IPS-NIHi7 (cell line): ENCODE measurements around the gene FAM217A.

ENCODE experiments used
- DNase-seq: peaks from one replicate; pipeline ENCODE4 v3.0.0; 2012; ENCODE audit warnings: mixed read lengths; ENCODE audit errors: extremely low spot score

Gene FAM217A

GRCh38 chr6:4021854-4022695 is 56.9 kb downstream of the FAM217A start:
- no peak for DNase-seq

GRCh38 chr6:4021133-4021853 is 57.6 kb downstream of the FAM217A start:
- DNase-seq = peak; percentile 84

- DNase-seq = no peak
These were observed 58.2 kb downstream of the FAM217A start for GRCh38 chr6:4020822-4021132.

- no peak for DNase-seq
These were observed 60.1 kb downstream of the FAM217A start for GRCh38 chr6:4018924-4019236.
